Uterus (tissue), 4 donors: ENCODE data around the gene BMF. TPM values are rescaled to one million over a fixed set of nuclear protein-coding genes. Genes with fewer than 3 reads are reported as not detected.

Experiments
- DNase-seq, 2 donors: peaks; one replicate each; pipeline ENCODE4 v3.0.0-alpha.2; 2019 to 2020
- H3K27ac ChIP-seq, 2 donors: fragments of 200-600 bp; sonication (generic); 1 replicate in 1 of 2; 2 replicates in 1 of 2; pipeline ENCODE4 v1.5.1; 2016 to 2018
- H3K27me3 ChIP-seq, 2 donors: fragments of 200-600 bp; sonication (generic); one replicate each; pipeline ENCODE4 v1.5.1; 2018 to 2019; ENCODE audit warnings: control low read depth in 1 of 2
- H3K36me3 ChIP-seq, 2 donors: fragments of 200-600 bp; sonication (generic); one replicate each; pipeline ENCODE4 v1.5.1; 2019; ENCODE audit warnings: control low read depth in 1 of 2
- H3K4me1 ChIP-seq, 2 donors: fragments of 200-600 bp; sonication (generic); one replicate each; pipeline ENCODE4 v1.5.1; 2018 to 2019; ENCODE audit warnings: control low read depth in 1 of 2
- H3K4me3 ChIP-seq, 2 donors: fragments of 200-600 bp; sonication (generic); 1 replicate in 1 of 2; 2 replicates in 1 of 2; pipeline ENCODE4 v1.5.1; 2018 to 2019; ENCODE audit warnings: mild to moderate bottlenecking in 1 of 2
- H3K9me3 ChIP-seq, 2 donors: fragments of 200-600 bp; sonication (generic); one replicate each; pipeline ENCODE4 v1.5.1; 2019; ENCODE audit warnings: control low read depth in 1 of 2
- POLR2A ChIP-seq, 2 donors: fragments of 450-650 bp; IDR thresholded peaks; one replicate each; pipeline ENCODE4 v1.6.1; 2016; ENCODE audit warnings: antibody characterized with exemption in 2 of 2, mild to moderate bottlenecking in 1 of 2, moderate library complexity in 1 of 2
- intact Hi-C: fragments of 100-400 bp; cut with DNase I; formaldehyde crosslinking; loops from one replicate; pipeline ENCODE4 v1.15.1; 2023; ENCODE audit warnings: low total_unique reads
- total RNA-seq, 4 donors: library from RNA; depleted of rRNA in 3 of 4; stranded (reverse); fragments of >200 nt in 3 of 4; gene quantifications; one replicate each; pipeline versions ENCODE4 v1.1.0 to v1.2.4, GENCODE V29; 2014 to 2023
- TF ChIP-seq, protein P1 (sequence below), 4 experiments: fragments of 200-600 bp in 2 of 4; fragments of 450-650 bp in 2 of 4; sonication (generic) in 2 of 4; IDR thresholded peaks; one replicate each; pipeline ENCODE4 v1.5.1; 2016 to 2019; ENCODE audit warnings: antibody characterized with exemption in 4 of 4, mild to moderate bottlenecking in 2 of 4, moderate library complexity in 1 of 4
- donor health status: DM: yes; HTN: yes; CAD: no.

Gene BMF
- total RNA-seq, 4 donors from 2014 or later, result 7.1 to 46.2 (median 22.6) TPM

DNA sequence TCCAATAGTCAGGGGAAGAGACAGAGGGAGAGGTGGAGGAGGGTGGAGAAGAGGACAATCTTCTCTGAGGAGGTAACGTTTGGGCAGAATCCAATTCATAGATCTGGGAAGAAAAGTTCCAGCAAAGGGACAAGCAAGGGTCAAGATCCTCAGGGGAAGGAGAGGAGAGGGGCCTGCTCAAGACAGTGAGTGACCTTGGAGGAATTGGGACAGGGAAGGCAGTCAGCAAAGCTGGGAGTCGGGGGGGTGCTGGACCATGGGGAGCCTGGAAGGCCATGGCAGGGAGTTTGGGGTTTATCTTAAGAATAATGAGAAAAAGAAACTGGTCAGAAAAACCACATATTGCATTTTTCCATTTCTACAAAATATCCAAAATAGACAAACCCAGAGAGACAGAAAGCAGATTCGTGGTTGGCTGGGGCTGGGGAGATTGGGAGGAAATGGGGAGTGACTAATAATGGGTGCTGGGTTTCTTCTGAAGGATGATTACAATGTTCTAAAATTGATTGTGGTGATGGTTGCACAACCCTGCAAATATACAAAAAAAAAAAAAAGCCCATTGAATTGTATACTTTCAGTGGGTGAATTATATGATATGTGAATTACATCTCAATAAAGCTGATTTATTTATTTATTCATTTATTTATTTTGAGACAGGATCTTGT is 50.1 kb downstream of the BMF start:
- intact Hi-C loops, result no loop called here
- Histone ChIP-seq H3K27ac (no peak overlapping the region), H3K9me3 (no peaks in the 10 kb centered on the region), H3K36me3 (no peaks in the 10 kb centered on the region), H3K4me1 (no peaks in the 10 kb centered on the region), H3K4me3 (no peak overlapping the region), H3K27me3 (no peaks in the 10 kb centered on the region)
- TF ChIP-seq, protein P1, sequence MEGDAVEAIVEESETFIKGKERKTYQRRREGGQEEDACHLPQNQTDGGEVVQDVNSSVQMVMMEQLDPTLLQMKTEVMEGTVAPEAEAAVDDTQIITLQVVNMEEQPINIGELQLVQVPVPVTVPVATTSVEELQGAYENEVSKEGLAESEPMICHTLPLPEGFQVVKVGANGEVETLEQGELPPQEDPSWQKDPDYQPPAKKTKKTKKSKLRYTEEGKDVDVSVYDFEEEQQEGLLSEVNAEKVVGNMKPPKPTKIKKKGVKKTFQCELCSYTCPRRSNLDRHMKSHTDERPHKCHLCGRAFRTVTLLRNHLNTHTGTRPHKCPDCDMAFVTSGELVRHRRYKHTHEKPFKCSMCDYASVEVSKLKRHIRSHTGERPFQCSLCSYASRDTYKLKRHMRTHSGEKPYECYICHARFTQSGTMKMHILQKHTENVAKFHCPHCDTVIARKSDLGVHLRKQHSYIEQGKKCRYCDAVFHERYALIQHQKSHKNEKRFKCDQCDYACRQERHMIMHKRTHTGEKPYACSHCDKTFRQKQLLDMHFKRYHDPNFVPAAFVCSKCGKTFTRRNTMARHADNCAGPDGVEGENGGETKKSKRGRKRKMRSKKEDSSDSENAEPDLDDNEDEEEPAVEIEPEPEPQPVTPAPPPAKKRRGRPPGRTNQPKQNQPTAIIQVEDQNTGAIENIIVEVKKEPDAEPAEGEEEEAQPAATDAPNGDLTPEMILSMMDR (IDR thresholded peaks at IDR 0.05), result no peak
- TF ChIP-seq POLR2A (IDR thresholded peaks at IDR 0.05), result no peak
- DNase-seq, result no peak

DNA sequence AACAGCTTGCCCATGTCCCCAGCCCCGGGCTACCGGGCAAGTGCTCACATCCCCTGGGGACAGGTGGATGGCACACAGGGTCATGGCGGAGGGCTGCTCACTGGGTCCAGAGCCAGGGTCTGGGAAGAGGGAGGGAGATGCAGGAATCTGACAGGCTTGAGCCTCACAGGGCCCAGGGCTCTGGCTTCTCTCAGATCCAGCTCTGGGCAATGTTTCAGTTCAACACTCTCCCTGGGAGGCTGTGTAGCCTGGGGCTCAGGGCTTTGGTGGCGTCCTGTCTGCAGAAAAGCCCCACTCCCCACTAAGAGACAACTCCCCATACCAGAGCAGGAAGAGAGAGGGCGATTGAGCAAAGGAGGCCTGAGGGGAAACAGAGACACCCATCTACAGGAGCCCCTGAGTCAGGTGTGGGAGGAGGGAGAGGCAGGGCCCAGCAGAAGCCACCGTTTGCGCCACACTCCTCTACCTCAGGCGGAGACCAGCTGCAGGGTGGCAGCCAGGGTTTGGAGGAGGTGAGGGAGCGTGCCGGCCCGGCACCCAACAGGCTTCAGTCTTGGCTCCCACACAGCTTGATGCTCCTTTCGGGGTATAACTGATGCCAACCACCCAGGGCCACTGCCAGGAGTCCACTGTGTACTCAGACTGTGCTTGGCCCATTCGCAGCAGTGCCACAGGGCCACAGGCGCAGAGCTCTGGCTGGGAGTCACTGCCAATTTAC is 52.9 kb downstream of the BMF start:
- Histone ChIP-seq H3K27ac (no peak overlapping the region), H3K36me3 (no peaks in the 10 kb centered on the region), H3K9me3 (no peaks in the 10 kb centered on the region), H3K4me1 (no peaks in the 10 kb centered on the region), H3K27me3 (no peaks in the 10 kb centered on the region), H3K4me3 (no peak overlapping the region)
- TF ChIP-seq, protein P1 (IDR thresholded peaks at IDR 0.05), result no peak
- no peak for TF ChIP-seq POLR2A (IDR thresholded peaks at IDR 0.05)
- intact Hi-C loops, result no loop called here
- DNase-seq, result no peak

DNA sequence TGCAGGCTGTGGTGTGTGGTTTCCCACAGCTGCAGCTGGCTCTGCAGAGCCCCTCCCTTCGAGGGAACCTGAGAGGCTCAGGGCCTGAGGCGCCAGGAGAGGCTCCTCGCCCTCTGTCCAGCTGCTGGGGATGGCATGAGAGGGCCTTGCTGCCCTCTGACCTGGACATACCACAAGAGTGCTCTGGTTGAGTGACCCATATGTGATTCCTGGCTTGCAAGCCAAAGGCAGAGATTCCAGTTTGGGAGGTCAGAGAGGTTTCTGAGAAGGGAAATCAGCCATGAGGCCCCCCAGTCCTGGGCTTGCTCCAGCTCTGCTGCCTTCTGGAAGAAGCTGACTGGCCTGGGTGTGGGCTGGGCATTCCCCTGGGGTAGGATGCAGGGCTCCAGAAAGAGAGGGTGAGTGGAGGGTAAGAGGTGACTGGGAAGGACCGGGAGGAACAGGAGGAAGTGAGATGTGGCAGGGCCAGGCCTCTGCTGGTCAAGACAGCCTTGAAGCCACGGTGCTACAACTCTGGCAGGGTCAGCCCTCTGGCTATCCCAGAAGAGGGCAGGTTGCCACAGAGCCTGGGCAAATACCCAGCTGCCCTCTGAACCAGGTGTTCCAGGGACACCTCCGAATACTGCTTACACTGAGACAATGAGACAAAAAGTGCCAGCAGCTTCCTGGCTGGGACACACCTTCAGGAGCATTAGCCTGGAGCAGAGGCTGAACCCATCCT is 53.7 kb downstream of the BMF start:
- DNase-seq, result no peak
- intact Hi-C loops, result loop anchor here (5.0 kb wide), 1 partner anchor 217 kb away; no protein-coding TSS in a partner anchor
- Histone ChIP-seq H3K27me3 (no peaks in the 10 kb centered on the region), H3K4me3 (no peak overlapping the region), H3K27ac (no peak overlapping the region), H3K9me3 (no peaks in the 10 kb centered on the region), H3K4me1 (no peaks in the 10 kb centered on the region), H3K36me3 (no peaks in the 10 kb centered on the region)
- TF ChIP-seq POLR2A (IDR thresholded peaks at IDR 0.05), result no peak
- TF ChIP-seq, protein P1 (IDR thresholded peaks at IDR 0.05), result no peak

DNA sequence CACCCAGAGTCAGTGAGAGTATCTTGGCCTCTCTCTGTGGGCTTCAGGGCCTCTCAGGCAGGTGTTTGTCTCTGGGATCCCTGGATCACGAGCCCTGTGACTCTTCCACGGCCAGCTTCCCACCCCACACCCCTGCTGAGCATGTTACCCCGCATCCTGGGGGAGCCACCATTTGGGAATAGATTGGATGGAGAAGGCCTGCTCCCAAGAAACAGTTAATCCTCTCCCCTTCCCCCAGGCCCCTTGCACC is 54.1 kb downstream of the BMF start:
- Histone ChIP-seq H3K27ac (no peak overlapping the region), H3K36me3 (no peaks in the 10 kb centered on the region), H3K4me1 (no peaks in the 10 kb centered on the region), H3K4me3 (no peak overlapping the region), H3K9me3 (no peaks in the 10 kb centered on the region), H3K27me3 (no peaks in the 10 kb centered on the region)
- TF ChIP-seq, protein P1 (IDR thresholded peaks at IDR 0.05), result no peak
- no peak for TF ChIP-seq POLR2A (IDR thresholded peaks at IDR 0.05)
- intact Hi-C loops, result loop anchor here (5.0 kb wide), 1 partner anchor 218 kb away; no protein-coding TSS in a partner anchor
- DNase-seq, result no peak
